ENCODE data around the gene NUTM1.

NUTM1 gene, protein sequence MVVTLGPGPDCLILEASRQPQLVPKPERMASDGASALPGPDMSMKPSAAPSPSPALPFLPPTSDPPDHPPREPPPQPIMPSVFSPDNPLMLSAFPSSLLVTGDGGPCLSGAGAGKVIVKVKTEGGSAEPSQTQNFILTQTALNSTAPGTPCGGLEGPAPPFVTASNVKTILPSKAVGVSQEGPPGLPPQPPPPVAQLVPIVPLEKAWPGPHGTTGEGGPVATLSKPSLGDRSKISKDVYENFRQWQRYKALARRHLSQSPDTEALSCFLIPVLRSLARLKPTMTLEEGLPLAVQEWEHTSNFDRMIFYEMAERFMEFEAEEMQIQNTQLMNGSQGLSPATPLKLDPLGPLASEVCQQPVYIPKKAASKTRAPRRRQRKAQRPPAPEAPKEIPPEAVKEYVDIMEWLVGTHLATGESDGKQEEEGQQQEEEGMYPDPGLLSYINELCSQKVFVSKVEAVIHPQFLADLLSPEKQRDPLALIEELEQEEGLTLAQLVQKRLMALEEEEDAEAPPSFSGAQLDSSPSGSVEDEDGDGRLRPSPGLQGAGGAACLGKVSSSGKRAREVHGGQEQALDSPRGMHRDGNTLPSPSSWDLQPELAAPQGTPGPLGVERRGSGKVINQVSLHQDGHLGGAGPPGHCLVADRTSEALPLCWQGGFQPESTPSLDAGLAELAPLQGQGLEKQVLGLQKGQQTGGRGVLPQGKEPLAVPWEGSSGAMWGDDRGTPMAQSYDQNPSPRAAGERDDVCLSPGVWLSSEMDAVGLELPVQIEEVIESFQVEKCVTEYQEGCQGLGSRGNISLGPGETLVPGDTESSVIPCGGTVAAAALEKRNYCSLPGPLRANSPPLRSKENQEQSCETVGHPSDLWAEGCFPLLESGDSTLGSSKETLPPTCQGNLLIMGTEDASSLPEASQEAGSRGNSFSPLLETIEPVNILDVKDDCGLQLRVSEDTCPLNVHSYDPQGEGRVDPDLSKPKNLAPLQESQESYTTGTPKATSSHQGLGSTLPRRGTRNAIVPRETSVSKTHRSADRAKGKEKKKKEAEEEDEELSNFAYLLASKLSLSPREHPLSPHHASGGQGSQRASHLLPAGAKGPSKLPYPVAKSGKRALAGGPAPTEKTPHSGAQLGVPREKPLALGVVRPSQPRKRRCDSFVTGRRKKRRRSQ

GRCh38 chr15:34342737-34343575, at the start of gene NUTM1, which contains the start of gene NOP10:
TSS of gene NUTM1 (plus strand) at chr15:34343315. CDS start at chr15:34343697, 382 bp downstream.
TSS of gene NOP10 (minus strand) at chr15:34343136. CDS start at chr15:34343073, 63 bp downstream.
- peak; percentile 85 for DNase-seq (ENCODE audit: low read depth)

GRCh38 chr15:34297059-34297458, 46.1 kb upstream of the NUTM1 start:
- no peak for DNase-seq (ENCODE audit: low read depth)

DNA sequence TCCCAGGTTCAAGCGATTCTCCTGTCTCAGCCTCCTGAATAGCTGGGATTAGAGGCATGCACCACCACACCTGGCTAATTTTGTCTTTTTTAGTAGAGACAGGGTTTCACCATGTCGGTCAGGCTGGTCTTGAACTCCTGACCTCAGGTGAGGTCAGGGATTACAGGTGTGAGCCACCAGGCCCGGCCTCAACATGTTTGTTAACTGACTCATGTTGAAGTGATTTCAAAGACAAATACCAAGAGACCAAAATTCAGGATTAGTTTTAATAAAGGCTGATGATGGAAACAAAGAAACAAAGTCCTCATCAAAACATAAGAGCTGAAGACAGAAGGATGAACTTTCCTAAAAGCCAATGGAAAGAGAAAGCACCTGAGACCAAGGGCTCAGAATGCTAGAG, 42.1 kb upstream of the NUTM1 start:
- DNase-seq (ENCODE audit: low read depth) = no peak

- no peak for DNase-seq (ENCODE audit: low read depth)
These were observed 38.5 kb upstream of the NUTM1 start for GRCh38 chr15:34304613-34305012.

GRCh38 chr15:34311563-34311962, 31.6 kb upstream of the NUTM1 start:
- DNase-seq (ENCODE audit: low read depth) = no peak

DNA sequence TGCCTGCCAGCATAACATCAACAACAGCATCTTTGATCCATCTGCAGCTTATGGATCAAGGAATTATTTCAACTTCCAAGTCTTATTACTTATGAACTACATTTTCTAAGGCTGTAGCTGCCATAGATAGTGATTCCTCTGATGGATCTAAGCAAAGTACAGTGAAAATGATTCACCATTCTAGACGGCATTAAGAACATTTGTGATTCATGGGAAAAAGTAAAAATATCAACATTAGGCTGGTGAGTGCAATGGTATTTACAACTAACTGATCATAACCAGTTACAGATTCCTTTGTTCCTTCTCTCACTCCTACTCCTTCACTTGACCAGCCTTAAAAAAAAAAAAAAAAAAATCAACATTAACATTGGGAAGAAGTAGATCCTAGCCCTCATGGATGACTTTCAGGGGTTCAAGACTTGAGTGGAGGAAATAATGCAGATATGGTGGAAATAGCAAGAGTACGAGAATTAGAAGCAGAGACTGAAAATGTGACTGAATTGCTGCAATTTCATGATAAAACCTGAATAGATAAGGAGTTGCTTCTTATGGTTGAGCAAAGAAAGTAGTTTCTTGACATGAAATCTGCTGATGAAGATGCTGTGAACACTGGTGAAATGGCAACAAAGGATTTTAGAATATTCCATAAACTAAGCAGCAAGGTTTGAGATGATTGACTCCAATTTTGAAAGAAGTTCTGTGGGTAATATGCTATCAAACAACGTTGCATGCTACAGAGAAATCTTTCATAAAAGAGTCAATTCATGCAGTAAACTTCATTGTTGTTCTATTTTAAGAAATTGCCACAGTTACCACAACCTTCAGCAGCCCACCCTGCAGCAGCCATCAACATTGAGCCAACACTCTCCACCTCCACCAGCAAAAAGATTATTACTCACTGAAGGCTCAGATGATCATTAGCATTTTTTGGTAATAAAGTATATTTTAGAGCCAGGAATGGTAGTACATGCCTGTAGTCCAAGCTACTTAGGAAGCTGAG, 28.3 kb upstream of the NUTM1 start:
- no peak for DNase-seq (ENCODE audit: low read depth)

DNA sequence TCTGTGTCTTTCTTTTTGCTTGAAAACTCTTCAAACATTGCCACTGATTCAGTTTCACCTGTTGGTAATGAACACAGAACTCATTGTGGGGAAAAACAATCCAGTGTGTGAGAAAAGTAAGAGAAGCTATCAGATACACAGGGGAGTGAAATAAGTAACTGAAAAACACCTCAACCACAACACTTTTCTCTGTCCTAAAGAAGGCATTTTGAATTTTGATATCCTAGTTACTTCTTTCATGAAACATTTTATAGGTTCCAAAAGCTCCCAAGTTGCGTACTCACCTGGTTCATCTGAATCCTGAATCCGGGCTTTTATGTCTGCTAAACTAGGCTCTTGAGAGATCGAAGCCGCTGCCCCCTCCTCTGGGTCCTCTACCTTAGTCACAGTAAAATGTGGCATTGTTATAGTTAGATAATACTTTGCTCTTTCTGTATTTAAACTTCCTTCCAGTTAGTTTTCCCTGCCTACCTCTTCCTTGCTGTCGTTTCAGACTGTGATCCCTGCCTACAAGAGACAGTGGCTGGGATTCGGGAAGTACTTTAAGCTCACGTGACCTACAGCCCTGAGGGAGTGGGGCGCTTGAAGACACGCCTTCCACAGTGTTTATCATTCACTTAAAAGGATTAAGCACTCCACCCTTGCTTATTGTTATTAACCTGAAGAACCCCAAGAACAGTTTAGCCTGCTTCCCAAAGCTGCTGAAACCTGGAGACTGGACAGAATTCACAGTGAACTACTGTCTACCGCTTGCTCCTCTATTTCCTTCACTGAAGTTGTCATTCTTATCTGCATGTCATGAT, 24.6 kb upstream of the NUTM1 start:
- no peak for DNase-seq (ENCODE audit: low read depth)

DNA sequence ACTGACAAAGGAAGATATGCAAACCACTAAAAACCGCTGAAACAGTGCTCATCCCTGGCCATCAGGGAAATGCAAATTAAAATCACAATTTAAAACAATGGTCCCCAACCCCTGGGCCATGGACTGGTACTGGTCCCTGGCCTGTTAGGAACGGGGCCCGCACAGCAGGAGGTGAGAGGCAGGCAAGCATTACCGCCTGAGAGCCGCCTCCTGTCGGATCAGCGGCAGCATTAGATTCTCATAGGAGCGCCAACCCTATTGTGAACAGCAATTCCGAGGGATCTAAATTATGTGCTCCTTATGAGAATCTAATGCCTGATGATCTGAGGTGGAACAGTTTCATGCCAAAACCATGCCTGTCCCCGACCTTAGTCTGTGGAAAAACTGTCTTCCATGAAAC, 19.9 kb upstream of the NUTM1 start:
- no peak for DNase-seq (ENCODE audit: low read depth)

DNA sequence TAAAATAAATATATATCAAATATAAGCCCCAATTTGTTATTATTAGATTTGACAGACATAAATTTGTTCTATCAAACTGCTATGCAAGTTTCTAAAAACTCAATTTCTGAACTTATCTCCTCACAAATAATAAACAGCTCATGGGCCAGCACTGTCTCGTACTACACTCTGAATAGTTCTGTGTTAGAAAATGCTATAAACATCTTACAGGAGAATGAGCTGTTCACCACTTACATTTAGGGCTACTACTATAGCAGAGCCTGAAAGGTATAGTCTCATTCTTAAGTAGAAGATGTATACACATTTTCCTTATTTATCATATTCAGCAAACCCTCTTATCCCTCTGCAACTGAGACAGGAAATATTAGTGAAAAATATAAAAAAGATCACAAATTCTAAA, 18.2 kb upstream of the NUTM1 start:
- DNase-seq (ENCODE audit: low read depth) = no peak

DNA sequence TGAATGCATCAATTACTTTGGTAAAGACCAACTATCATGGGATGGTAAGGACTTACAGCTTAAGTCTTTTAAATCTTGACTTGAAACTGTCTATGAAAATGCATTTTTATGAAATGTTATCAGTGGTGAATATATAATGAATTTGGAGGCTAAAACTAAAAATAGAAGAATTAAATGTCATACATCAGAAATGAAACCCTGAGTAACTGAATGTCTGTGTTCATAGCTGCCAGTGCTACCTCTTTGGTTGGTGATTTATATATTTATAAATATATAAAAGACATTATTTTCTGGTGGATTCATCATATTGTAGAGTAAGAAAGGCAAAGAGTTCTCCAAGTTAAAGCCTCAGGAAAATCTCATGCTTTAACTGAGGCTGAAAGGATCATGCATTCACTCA, 17.7 kb upstream of the NUTM1 start:
- no peak for DNase-seq (ENCODE audit: low read depth)

DNA sequence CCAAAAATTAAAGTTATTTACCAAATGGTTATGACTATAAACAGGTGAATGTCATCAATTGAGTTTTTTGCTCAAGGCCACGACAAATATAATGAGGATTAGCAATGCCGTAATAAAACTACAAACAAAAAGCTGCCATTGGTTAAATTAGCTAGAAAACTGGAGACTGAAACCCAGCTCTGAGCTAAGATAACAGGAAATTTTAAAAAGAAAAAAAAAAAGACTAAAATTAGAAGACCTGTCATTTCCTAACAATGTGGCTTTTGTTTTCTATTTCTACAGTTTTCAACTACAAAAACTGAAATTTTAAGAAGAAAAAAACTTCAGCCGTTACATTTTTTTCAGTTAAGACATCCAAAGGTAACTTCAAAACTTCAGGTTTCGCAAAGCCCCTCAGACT, 15.2 kb upstream of the NUTM1 start:
- no peak for DNase-seq (ENCODE audit: low read depth)

DNA sequence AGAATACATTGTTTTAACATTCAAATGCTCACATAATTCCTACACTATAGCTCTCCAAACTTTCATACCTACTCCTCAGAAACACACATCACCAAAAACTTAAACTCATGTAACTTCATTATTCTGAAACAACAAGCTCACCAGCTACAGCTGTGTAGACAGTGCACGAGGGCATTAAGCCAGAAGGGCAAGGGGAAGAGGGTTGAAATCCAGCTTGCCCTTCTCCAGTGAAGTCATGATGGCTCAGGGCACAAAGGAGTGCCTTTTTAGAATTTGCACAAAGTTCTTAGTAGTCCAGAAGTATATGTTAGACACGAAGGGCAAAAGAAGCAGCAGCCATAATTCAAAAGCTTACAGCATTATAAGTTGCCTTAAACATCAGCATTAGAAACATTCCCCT, 14.1 kb upstream of the NUTM1 start:
- no peak for DNase-seq (ENCODE audit: low read depth)

DNA sequence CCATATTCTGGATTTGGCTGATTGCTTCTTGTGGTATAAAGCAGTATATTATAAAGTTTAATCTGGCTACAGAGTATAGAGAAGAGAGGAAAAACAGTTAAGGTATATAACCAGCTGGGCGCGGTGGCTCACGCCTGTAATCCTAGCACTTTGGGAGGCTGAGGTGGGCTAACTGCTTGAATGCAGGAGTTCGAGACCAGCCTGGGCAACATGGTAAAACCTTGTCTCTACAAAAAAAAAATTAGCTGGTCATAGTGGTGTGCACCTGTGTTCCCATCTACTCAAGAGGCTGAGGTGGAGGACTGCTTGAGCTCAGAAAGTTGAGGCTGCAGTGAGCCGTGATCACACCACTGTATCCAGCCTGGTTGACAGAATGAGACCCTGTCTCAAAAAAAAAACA, 12.8 kb upstream of the NUTM1 start:
- no peak for DNase-seq (ENCODE audit: low read depth)

- DNase-seq (ENCODE audit: low read depth) = no peak
These were observed 11.3 kb upstream of the NUTM1 start for GRCh38 chr15:34331809-34332208.

GRCh38 chr15:34332553-34333120, 10.5 kb upstream of the NUTM1 start:
- no peak for DNase-seq (ENCODE audit: low read depth)

- DNase-seq (ENCODE audit: low read depth) = no peak
These were observed 8.4 kb upstream of the NUTM1 start for GRCh38 chr15:34334672-34335071.

- no peak for DNase-seq (ENCODE audit: low read depth)
These were observed 7.7 kb upstream of the NUTM1 start for GRCh38 chr15:34335176-34336032.

Data from stimulated activated CD8-positive, alpha-beta memory T cell treated with anti-CD3 and anti-CD28 coated beads, Interleukin-12 subunit alpha, Interleukin-12 subunit beta, amount 100 ng/mL, for 4 hours (primary cell).